ENCODE measurements around the gene IFNK. TPM values are rescaled to one million over a fixed set of nuclear protein-coding genes. Genes with fewer than 3 reads are reported as not detected.
"Not testable (repeated sequence)": the region's sequence is repeated elsewhere in the genome, so short reads cannot be mapped to it uniquely, and the experiment has no call there.

IFNK gene
- total RNA-seq, 4 donors from 2014 or later, result not detected

GRCh38 chr9:27497883-27498417, 26.1 kb upstream of the IFNK start:
- no peak for TF ChIP-seq POLR2AphosphoS5 (IDR thresholded peaks at IDR 0.05)
- TF ChIP-seq EP300 (IDR thresholded peaks at IDR 0.05), result no peak
- TF ChIP-seq CTCF (IDR thresholded peaks at IDR 0.05), result no peak
- TF ChIP-seq POLR2A (IDR thresholded peaks at IDR 0.05), result no peak
- Histone ChIP-seq H3K4me3 (no peak overlapping the region), H3K27me3 (no peaks in the 10 kb centered on the region), H3K9me3 (no peaks in the 10 kb centered on the region), H3K27ac (no peak overlapping the region), H3K4me1 (peaks cover 0 to 34% (median 7%) of the 10 kb centered on the region in 3 donors), H3K36me3 (no peaks in the 10 kb centered on the region)
- WGBS, 2 donors (ENCODE audit: low coverage in 1 of 2), result 70 to 72% methylated on average over 9 to 10 of the region's 11 CpGs
- no peak for ATAC-seq

- ATAC-seq, result no peak
- H3K27me3 ChIP-seq, result no peaks in the 10 kb centered on the region
- H3K4me3 ChIP-seq, result no peak overlapping the region
- peaks cover 0 to 34% (median 7%) of the 10 kb centered on the region in 3 donors for H3K4me1 ChIP-seq
- no peak overlapping the region for H3K27ac ChIP-seq
- WGBS, 2 donors (ENCODE audit: low coverage in 1 of 2), result 29 to 54% methylated on average over 2 of the region's 2 CpGs
- H3K36me3 ChIP-seq, result no peaks in the 10 kb centered on the region
- no peaks in the 10 kb centered on the region for H3K9me3 ChIP-seq
- no peak for TF ChIP-seq EP300 (IDR thresholded peaks at IDR 0.05)
- no peak for TF ChIP-seq CTCF (IDR thresholded peaks at IDR 0.05)
- no peak for TF ChIP-seq POLR2A (IDR thresholded peaks at IDR 0.05)
- TF ChIP-seq POLR2AphosphoS5 (IDR thresholded peaks at IDR 0.05), result peak; percentile 31
Measured at GRCh38 chr9:27499451-27499850, 24.6 kb upstream of the IFNK start.

- peaks cover 0 to 24% (median 3%) of the 10 kb centered on the region in 3 donors for H3K4me1 ChIP-seq
- not testable (repeated sequence) for ATAC-seq, H3K4me3 ChIP-seq, H3K9me3 ChIP-seq, H3K27ac ChIP-seq, H3K36me3 ChIP-seq, H3K27me3 ChIP-seq
- 93 to 100% methylated on average over 1 to 3 of the region's 3 CpGs for WGBS, 2 donors (ENCODE audit: low coverage in 1 of 2)
Measured at GRCh38 chr9:27500902-27501301, 23.2 kb upstream of the IFNK start.

GRCh38 chr9:27503623-27504022, 20.5 kb upstream of the IFNK start:
- Histone ChIP-seq H3K9me3 (no peaks in the 10 kb centered on the region), H3K4me3 (no peak overlapping the region), H3K36me3 (no peaks in the 10 kb centered on the region), H3K4me1 (no peaks in the 10 kb centered on the region), H3K27me3 (no peaks in the 10 kb centered on the region), H3K27ac (no peak overlapping the region)
- WGBS, 2 donors (ENCODE audit: low coverage in 1 of 2), result 73 to 84% methylated on average over 3 to 4 of the region's 4 CpGs
- TF ChIP-seq POLR2A (IDR thresholded peaks at IDR 0.05) (no peak), EP300 (IDR thresholded peaks at IDR 0.05) (no peak), POLR2AphosphoS5 (IDR thresholded peaks at IDR 0.05) (no peak), CTCF (IDR thresholded peaks at IDR 0.05) (no peak)
- ATAC-seq, result no peak

GRCh38 chr9:27504259-27504658, 19.8 kb upstream of the IFNK start:
- Histone ChIP-seq H3K4me1 (no peaks in the 10 kb centered on the region), H3K4me3 (no peak overlapping the region), H3K27ac (no peak overlapping the region), H3K27me3 (no peaks in the 10 kb centered on the region), H3K36me3 (no peaks in the 10 kb centered on the region), H3K9me3 (no peaks in the 10 kb centered on the region)
- TF ChIP-seq CTCF (IDR thresholded peaks at IDR 0.05), result no peak
- TF ChIP-seq POLR2A (IDR thresholded peaks at IDR 0.05), result no peak
- TF ChIP-seq POLR2AphosphoS5 (IDR thresholded peaks at IDR 0.05), result no peak
- no peak for TF ChIP-seq EP300 (IDR thresholded peaks at IDR 0.05)
- ATAC-seq, result no peak

All from gastroesophageal sphincter (tissue), 4 donors.